T-helper 2 cell (primary cell): ENCODE results near the gene RGS19.

Experiments used
- DNase-seq, 5 experiments: peaks; one replicate each; pipeline versions ENCODE4 v3.0.0 to v3.0.0-alpha.2; 2012 to 2022

Gene RGS19

DNA sequence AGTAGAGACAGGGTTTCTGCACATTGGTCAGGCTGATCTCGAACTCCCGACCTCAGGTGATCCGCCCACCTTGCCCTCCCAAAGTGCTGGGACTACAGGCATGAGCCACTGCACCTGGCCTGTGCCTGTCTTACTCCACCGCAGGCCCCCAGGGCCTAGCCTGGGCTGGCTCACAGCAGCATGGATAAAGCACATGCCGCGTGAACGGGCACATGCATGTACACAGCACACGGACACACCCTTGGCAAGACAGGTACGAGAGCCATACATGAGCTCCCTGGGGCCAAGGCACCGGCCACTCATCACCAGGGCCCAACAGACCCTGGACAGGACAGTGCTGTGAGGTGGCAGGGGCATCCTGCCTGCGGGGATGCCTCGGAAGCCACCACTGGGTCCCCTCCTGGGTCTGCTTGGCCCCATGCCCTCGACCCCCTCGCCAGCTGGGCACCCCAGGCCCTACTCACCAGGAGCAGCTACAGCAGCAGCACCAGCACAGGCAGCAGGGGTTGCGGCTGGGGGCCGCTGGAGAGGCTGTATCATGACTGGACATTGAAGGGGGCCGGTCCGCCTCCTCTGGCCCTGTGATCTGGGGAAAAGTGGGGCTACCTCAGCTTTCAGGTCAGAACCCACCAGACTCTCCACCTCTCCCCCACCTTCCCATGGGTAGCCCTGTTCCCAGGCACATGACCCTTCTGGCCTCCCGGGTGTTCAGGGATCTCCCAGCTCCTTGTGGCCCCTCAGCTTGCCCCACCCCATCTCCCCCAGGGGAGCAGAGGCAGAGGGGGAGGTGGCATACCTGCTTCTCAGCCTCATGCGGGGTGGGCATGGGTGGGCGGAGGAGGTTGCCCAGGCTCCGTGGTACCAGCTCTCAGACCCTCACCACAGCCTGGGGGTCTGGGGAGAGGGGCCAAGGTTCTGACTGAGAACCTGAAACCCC lies 3.0 kb downstream of the RGS19 start:
- no peak for DNase-seq

DNA sequence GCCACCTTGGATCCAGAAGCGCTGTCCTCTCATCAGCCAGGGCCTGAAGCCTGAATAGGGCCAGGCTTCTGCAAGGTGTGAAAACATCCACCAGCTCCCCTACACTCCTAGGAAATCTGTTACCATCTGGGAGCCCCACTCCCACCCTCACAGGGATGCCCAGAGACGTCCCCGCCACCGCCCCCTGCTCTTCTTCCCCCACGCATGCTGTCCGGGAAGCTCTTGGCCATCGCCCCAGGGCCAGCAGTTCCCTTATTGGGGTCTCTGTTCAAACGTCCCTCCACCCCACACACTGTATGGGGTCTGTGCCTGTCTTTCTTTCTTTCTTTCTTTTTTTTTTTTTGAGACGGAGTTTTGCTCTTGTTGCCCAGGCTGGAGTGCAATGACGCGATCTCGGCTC lies 3.8 kb downstream of the RGS19 start:
- no peak for DNase-seq

DNA sequence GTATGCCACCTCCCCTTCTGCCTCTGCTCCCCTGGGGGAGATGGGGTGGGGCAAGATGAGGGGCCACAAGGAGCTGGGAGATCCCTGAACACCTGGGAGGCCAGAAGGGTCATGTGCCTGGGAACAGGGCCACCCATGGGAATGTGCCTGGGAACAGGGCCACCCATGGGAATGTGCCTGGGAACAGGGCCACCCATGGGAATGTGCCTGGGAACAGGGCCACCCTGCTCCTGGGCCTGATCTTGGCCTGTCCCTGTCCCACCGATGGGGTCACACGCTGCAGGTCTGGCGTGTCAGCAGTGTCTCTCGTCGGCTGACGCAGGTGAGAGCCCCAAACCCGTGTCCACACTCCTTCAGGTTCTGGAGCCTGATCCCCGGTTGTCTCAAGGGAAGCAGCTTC lies 4.4 kb downstream of the RGS19 start:
- no peak for DNase-seq

DNA sequence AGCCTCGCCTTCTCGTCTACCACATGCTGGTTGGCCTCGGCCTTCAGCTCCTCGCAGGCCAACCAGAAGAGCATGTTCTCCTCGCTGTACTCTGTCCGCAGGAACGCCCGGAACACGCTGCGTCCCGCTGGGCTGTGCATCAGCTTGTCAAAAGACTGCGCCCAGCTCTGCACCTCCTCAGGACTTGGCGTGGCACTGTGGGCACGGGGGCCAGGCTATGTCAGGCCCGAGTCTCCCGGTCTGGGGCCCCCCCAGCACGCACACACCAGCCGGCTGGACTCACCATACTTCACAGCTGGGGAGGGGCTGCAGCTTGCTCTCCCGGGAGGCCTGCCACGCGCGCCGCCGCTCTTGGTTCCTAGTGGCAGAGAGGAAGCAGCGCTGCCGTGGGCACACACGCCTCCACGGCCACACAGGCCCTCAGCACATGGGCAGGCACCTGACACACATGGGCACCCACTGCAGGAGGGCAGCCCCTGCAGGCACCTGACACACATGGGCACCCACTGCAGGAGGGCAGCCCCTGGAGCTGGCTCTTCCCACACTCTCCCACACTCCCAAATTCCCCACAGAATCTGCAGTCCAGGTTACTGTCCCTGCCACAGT lies 5.0 kb downstream of the RGS19 start:
- DNase-seq: no peak

DNA sequence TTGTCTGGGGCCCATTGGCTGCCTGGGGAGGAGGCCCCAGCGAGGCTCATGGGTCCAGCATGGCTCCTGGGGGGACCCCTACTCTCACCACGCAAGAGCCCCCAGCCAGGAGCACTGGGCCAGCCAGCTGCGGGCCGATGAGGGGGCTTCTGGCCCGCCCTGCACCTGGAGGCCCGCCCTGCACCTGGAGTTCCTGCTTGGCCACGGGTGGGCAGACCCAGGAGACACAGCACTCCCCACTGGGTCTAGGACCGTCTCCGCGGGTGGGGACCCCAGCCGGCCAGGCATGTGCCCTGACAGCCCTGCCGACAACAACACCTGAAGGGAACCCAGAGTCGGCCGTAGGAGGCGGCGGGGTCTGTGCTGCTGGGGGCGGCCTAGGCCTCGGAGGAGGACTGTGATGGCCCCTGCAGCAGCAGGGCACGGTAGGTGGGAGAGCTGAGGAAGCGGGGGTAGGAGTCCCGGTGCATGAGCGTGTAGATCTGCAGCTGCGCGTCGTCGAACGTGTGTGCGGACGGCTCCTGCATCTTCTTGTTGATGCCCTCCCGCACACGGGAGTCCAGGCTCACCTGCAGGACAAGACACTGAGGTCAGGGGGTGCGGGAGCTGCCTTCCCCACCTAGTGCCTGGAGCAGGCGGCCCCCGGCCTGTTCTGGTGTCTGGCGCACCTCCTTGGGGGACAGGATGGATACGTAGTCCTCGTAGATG lies 5.7 kb downstream of the RGS19 start:
- DNase-seq: no peak

DNA sequence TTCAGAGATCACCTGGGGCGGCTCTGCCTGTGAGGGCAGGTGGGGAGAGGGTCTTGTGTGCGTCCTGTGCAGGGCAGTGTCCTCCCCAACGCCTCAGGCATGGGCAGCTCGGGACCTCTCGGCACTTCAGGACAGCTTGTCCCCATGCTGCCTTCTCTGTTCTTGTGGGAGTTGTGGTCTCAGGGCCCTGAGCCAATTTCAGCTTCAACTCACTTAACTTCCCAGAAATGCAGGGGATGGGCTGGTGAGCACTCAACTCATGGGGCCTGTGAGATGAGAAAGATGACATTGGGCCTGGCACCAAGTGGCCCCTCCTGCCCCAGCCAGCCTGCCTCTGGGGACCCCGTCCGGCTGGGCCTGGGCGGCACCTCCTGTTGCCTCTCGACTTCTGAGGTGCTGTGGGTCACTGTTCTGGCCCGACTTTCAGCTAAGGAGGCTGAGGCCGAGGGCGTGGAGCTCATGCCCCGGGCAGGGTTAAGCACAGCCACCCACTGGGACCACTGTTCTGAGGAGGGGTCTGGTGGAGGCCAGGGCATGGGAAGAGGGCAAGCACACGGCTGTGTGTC lies 6.7 kb downstream of the RGS19 start:
- DNase-seq: no peak

DNA sequence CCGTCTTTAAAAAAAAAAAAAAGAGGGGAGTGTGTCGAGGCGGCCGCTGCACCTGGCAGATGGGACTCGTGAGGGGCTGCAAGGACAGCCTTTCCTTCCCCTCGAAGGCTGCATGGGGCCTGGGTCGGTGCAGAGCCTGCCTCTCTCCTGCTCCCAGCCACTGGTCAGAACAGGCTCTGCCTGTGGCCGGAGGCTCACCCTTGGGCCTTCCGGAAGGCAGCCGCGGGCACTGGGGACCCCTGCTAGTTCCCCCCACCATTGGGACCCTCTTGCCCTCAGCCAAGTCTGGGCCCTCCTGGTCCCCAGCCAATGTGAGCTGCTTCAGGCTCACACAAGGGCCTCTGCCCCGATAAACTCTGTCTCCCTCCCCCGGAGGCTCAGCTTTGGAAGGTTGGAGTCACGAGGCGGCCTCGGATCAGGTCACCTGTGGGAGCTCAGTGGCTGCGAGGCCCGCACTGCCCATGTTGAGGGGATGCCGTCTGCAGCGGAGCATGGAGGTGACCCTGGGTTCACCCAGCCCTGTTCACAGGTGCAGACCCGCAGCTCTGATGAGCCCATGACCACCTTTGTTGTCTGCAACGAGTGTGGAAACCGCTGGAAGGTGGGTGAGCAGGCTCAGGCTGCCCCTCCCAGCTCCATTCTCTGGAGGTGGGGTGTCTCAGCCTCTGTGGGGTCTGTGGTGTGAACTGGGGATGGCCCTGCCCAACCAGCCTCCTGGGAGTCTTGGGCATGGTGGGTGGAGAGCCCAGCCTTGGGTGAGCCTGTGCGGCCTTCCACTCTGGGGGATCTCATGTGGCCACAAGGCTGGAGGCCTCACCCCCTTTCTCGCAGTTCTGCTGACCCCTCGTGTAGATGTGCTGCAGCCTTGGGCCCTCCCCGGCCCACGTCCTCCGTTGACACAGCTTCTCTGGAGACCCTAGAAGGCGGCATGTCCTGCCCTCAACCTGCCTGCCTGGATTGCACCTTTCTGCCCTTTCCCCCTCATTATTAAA lies 7.7 kb downstream of the RGS19 start:
- no peak for DNase-seq

DNA sequence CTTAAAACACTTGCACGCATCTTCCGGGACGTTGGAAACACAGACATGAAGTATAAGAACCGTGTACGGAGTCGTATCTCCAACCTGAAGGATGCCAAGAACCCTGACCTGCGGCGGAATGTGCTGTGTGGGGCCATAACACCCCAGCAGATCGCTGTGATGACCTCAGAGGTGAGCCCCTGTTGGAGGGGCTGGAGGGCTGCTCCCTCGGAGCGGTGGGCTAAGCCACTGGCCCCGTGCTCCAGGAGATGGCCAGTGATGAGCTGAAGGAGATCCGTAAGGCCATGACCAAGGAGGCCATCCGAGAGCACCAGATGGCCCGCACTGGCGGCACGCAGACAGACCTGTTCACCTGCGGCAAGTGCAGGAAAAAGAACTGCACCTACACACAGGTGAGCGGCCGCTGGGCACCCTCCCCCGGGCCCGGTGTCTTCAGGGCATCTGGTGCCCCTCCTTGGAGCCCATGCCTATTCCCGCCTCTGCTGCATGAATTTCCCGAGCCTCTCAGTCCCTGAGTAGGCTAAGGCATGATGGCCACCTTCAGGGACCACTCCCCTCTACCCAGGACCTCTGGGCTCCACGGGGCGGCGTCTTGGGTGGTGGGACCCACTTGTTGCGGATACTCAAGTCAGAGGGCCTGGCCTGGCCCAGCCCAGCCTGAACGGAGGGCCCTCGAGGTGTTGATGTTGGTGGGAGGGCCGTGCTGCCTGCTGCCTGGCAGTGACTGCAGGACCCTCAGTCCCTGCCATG lies 8.9 kb downstream of the RGS19 start:
- no peak for DNase-seq

DNA sequence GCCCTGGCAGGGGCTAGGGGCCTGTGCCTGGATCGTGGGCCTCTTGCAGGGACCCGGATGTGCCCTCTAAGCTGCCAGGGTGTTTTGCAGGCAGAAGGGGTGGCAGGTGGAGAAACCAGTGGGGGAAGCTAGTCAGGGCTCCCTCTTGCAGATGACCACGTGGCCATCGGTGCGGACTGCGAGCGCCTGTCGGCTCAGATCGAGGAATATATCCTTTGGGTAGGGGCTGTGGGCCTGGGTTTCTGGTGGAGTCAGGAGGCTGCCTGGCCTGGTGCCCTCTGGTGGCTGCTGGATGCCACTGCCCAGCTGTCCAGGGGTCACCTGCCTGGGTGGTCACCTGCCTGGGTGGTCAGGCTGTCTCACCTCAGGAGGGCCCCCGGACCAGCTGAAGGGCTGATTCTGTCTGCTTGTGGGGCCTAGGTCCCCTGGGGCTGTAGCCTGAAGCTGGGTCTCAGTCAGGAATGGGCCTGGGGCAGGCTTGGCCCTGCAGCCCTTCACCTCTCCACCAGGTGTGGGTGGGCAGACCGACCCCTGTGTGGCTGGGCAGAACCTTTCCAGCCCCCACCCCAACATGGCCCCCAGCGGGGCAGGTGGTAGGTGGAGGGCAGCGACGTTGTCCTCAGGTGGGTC lies 9.6 kb downstream of the RGS19 start:
- DNase-seq: no peak

DNA sequence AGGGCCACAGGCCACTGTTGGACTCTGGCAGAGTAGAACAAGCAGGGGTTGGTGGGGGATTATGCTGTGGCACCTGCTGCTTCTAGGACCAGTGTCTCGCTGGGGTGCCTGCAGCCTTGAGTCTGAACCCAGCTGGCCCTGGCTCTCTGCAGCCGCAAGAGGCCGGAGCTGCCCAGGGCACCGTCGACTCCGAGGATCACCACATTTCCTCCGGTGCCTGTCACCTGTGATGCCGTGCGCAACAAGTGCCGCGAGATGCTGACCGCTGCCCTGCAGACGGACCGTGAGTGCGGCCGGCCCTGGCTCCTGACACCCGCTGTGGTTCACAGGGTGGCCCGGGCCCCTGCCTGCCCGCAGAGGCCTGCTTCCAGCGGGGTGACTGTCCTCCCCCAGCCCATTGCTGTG lies 10.1 kb downstream of the RGS19 start:
- DNase-seq: no peak

DNA sequence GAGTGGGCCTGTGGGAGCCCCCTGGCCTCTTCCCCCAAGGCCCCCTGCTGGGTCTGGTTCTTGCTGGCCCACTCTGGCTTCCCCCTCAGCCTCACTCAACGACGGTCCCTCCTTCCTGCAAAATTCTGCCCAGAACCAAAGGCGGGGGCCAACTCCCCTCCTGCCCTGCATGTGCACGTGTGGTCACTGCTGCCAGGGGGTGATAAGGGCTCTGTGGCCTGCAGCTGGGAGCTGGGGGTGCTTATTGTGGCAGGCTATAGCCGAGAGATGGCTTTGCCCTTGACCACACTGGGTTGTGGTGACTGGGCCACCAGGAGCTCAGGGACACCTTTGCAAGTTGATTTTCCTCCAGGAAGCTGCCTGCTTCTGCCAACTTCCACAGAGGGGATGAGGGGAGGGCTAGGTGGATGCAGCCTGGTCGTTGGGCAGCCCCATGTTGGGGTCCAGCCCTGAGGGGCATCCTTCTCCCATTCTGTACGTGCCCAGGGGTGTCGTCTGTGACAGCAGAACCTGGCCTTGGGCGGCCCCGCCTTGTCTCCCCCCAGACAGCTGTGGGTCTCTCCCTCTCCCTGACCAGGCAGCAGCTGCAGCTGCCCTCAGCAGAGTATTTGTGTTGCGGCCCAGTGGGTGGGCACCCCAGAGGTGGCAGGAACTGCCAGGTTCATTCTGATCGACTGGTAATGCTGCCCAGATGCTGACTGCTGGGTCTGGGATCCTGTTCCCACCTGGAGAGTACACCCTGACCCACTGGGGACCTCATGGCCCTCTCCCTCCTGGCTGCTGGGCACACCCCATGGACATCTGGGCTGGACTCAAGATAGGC lies 10.7 kb downstream of the RGS19 start:
- DNase-seq: no peak

DNA sequence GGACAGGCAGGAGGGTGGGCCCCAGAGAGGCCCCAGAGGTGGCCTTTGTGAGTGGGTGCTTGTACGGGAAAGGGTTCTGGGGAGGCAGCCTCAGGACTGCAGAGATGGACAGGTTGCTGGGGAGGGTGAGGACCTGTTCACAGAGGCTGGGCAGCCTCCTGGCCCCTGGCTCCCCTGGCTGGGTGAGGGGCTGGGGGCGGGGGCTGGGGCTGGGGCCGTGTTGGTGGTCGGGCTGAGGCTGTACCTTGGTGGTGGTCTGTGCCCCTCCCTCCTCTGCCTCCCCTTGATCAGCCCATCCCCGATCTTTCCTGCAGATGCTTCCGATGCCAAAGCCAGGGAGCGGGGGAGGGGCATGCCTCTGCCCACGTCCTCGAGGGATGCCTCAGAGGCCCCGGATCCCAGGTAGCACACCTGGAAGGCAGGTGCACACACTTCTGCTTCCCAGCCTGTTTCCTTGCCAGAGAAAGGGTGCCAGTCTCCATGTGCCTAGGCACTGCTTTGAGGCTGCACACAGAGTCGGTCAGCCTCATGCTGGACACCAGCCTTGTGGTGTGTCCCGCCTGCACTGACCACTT lies 11.5 kb downstream of the RGS19 start:
- DNase-seq: no peak

DNA sequence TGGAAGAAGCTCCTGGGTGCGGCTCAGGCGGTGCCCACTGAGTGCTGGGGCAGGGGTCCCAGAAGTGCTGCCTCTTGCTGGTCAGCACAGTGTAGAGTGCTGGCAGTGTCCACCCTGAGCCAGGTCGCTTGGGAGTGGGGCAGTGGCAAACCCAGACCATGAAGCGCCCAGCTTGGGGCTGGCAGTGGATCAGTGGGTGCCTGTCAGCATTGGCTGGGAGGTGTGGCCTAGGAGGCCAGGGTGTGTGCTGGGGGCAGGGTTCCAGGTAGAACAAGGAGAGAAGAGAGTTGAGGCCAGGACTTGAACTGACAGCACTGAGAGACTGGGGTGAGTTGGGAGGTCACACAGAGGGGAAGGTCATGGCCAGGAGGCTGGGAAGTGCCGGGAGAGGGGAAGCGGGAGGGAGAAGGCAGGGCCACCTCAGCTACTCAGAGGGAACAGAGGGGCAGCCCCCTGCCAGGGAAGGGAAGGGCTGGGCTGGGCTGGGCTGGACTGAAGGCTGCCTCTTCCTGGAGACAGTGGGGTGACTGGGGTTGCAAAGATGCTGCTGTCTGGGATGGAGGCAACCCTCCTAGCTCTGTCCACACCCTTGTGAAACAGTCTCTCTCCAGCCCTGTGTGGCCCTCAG lies 12.2 kb downstream of the RGS19 start:
- DNase-seq: no peak

DNA sequence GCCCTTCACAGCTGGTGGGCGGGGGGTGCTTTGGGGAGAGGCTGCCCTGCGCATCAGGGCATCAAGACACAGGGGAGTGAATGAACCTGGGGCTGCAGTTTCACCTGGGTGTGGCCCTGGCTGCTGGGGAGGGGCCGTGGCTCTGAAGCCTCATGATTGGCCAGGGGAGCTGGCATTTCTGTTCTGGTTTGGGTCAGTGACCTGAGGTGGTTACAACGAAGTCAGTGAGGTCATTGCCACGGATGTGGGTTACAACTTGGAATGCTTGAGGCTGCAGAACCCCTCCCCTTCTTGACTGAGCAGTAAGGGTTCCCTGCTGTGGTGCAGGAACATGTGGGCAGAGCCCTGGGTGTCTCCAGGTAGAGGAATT lies 13.4 kb downstream of the RGS19 start:
- DNase-seq: peak in 3 of 5 experiments; percentile 33 to 95 (median 75)

DNA sequence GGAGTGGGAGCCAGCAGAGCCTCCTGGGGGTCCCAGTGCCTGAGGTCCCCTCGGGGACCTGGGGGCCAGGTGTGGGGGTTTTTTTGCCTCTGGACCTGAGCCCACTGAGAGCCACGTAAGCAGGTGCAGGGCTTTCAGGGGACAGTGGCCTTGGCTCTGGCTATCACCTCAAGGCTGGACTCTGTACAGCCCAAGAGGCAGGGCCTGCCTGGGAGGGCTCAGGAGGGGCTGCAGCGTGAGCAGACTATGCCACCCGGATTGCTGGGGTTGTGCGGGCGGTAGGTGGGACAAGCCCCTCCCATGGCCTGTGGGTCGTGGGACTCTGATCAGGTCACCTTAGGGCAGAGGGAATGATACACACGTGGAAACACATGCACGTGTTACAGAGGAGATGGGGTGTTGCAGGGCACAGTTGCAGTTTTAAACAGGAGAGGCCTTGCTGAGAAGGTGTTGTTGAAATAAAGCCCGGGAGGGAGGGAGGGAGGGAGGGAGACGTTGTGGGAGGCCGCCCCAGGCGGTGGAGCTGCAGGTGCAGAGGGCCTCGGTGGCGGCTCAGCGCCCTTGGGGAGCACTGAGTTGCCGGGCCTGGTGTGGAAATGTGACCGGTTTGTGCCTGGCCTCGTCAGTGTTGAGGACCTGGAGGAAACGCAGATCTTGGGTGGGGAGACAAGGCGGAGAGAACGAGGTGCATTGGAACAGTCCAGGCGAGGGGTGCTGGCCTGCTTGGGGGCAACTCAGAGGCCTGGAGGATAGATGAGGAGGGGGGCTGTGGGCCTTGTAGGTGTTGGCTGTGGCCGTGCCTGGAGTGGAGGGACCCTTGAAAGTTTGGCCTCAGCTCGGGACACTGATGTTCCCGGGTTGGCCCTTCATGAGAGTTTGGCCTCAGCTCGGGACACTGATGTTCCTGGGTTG lies 14.0 kb downstream of the RGS19 start:
- peak in 1 of 5 experiments; percentile 38 for DNase-seq

DNA sequence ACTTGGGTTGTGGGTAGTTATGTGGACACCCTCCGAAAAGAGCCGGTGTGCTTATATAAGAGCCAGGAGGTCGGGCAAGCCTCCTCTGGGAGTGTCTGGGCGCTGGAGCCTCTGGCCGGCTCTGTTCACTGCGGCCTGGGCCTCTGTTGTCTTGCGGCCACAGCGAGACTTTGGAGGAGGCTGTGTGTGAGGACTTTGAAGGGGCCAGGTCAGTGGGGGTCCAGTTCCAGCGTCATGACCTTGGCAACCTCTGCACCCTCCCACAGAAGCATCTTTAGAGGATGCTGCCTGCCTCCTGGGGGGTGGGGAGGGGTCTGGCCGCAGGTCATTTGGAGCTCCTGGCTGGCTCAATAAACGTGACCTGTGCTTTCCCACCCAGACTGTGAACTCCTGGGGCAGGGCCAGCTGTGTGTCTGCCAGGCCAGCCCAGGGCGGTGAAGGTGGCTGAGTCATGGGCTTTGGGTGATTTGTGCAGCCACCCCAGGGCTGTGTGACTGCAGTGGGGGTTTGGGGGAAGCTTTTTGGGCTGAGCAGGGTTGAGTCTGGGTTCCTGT lies 15.1 kb downstream of the RGS19 start:
- no peak for DNase-seq

DNA sequence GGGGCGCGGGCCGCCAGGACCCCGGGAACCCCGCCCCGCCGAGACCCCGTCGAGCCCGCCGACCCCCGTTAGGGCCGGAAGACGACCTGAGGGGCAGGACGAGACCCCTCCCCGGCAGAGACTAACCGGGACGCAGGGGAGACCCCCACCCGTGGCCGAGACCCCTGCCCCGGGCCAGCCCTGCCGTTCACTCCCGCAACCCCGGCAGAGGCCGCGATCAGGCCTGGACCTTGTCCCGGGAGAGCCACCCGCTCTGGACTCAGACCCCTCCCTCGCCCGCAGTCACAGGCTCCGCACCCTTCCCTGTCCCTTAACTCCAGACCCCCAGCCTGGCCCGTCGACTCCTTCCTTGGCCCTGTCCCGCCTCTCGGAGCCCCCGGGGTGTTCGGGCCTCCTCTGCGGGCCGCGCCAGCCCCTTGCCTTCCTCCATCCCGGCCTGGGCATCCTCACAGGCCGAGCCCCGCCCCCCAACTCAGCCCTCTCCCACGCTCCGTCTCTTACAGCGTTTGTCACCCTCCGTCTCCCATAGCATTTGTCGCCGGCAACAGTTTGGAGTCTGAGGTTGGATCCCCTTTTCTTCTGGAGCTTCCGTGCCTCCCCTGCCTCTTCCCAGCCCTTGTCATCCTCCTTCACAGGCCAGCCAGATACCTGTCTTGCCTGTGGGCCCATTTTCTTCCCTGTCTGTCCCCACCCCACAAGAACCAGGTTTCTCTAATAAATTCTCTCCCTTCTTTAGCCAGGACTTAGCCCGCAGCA lies 15.8 kb downstream of the RGS19 start:
- DNase-seq: no peak
